ENCODE data around the gene LRRFIP1. TPM values are rescaled to one million over a fixed set of nuclear protein-coding genes. Genes with fewer than 3 reads are reported as not detected.
A peak's percentile ranks its signal among the peaks of the same experiment; 100 is the strongest.

LRRFIP1 gene
- total RNA-seq, 3 donors from 2014 or later (not counting 1 experiment from before 2014, with no cell fraction given), result 163 to 207 (median 188) TPM

- Mint-ChIP-seq H3K27me3 (ENCODE audit: low read depth in 2 of 2) (no peaks in the 10 kb centered on the region), H3K4me3 (no peak overlapping the region), H3K27ac (peak overlapping the region; percentile 41 to 88), H3K4me1 (peaks cover 26 to 27% of the 10 kb centered on the region in 2 donors), H3K9me3 (no peaks in the 10 kb centered on the region), H3K36me3 (peaks cover 44% of the 10 kb centered on the region)
- Histone ChIP-seq H3K9me3 (ENCODE audit: control insufficient read depth, insufficient read depth, low read length) (no peaks in the 10 kb centered on the region), H3K27me3 (ENCODE audit: control insufficient read depth, insufficient read depth, low read length) (no peaks in the 10 kb centered on the region), H3K4me3 (ENCODE audit: low read length) (no peak overlapping the region), H3K27ac (ENCODE audit: low read length) (no peak overlapping the region), H3K4me1 (ENCODE audit: control insufficient read depth, insufficient read depth, low read length) (peaks cover 14% of the 10 kb centered on the region), H3K36me3 (ENCODE audit: control insufficient read depth, insufficient read depth, low read length) (peaks cover 86% of the 10 kb centered on the region)
- intact Hi-C loops (cut with micrococcal nuclease), result no loop called here
- ATAC-seq (no peak), DNase-seq (no peak)
- TF ChIP-seq CTCF (IDR thresholded peaks at IDR 0.05), result no peak
- WGBS (ENCODE audit: insufficient coverage), result 100% methylated on average over 2 of the region's 3 CpGs
Observed at GRCh38 chr2:237754182-237754581, 126.8 kb downstream of the LRRFIP1 start.

- Histone ChIP-seq H3K36me3 (ENCODE audit: control insufficient read depth, insufficient read depth, low read length) (peaks cover 86% of the 10 kb centered on the region), H3K27me3 (ENCODE audit: control insufficient read depth, insufficient read depth, low read length) (no peaks in the 10 kb centered on the region), H3K4me1 (ENCODE audit: control insufficient read depth, insufficient read depth, low read length) (peaks cover 14% of the 10 kb centered on the region), H3K9me3 (ENCODE audit: control insufficient read depth, insufficient read depth, low read length) (no peaks in the 10 kb centered on the region), H3K27ac (ENCODE audit: low read length) (no peak overlapping the region), H3K4me3 (ENCODE audit: low read length) (no peak overlapping the region)
- peak overlapping the region; percentile 41 to 88 for H3K27ac Mint-ChIP-seq
- intact Hi-C loops (cut with micrococcal nuclease), result no loop called here
- TF ChIP-seq CTCF (IDR thresholded peaks at IDR 0.05), result no peak
- no peaks in the 10 kb centered on the region for H3K9me3 Mint-ChIP-seq
- WGBS (ENCODE audit: insufficient coverage), result 97% methylated on average over 12 of the region's 12 CpGs
- ATAC-seq (no peak), DNase-seq (no peak)
- no peaks in the 10 kb centered on the region for H3K27me3 Mint-ChIP-seq (ENCODE audit: low read depth in 2 of 2)
- H3K4me3 Mint-ChIP-seq, result no peak overlapping the region
- H3K36me3 Mint-ChIP-seq, result peaks cover 39% of the 10 kb centered on the region
- H3K4me1 Mint-ChIP-seq, result peaks cover 22 to 26% of the 10 kb centered on the region in 2 donors
Observed at GRCh38 chr2:237754626-237755248, 127.3 kb downstream of the LRRFIP1 start.

GRCh38 chr2:237757616-237758015 is 130.2 kb downstream of the LRRFIP1 start:
- no peak for ATAC-seq
- Mint-ChIP-seq H3K4me1 (peaks cover 16 to 17% of the 10 kb centered on the region in 2 donors), H3K36me3 (peaks cover 27% of the 10 kb centered on the region)

More at GRCh38 chr2:237757616-237758015, 130.2 kb downstream of the LRRFIP1 start:
- Mint-ChIP-seq H3K27me3 (ENCODE audit: low read depth in 2 of 2) (no peaks in the 10 kb centered on the region), H3K9me3 (no peaks in the 10 kb centered on the region), H3K4me3 (no peak overlapping the region), H3K27ac (no peak overlapping the region)
- Histone ChIP-seq H3K9me3 (ENCODE audit: control insufficient read depth, insufficient read depth, low read length) (no peaks in the 10 kb centered on the region), H3K36me3 (ENCODE audit: control insufficient read depth, insufficient read depth, low read length) (peaks cover 90% of the 10 kb centered on the region), H3K4me3 (ENCODE audit: low read length) (no peak overlapping the region), H3K27me3 (ENCODE audit: control insufficient read depth, insufficient read depth, low read length) (no peaks in the 10 kb centered on the region), H3K27ac (ENCODE audit: low read length) (no peak overlapping the region), H3K4me1 (ENCODE audit: control insufficient read depth, insufficient read depth, low read length) (peaks cover 8% of the 10 kb centered on the region)
- 97% methylated on average over 7 of the region's 10 CpGs for WGBS (ENCODE audit: insufficient coverage)
- no peak for DNase-seq
- no peak for TF ChIP-seq CTCF (IDR thresholded peaks at IDR 0.05)
- intact Hi-C loops (cut with micrococcal nuclease), result no loop called here
